ENCODE measurements around the gene STMN3. TPM values are rescaled to one million over a fixed set of nuclear protein-coding genes. Genes with fewer than 3 reads are reported as not detected.

Gene STMN3
- total RNA-seq, 4 donors from 2014 or later: 9.4 to 23.0 (median 12.0) TPM

- intact Hi-C loops (cut with DNase I; ENCODE audit: low total_unique reads): no loop called here
- 18 to 24% methylated on average over 22 of the region's 22 CpGs for WGBS, 2 donors
- H3K4me3 ChIP-seq (ENCODE audit: low read depth, poor library complexity, severe bottlenecking): peak overlapping the region; percentile 90
- TF ChIP-seq POLR2A (IDR thresholded peaks at IDR 0.05) (no peak), CTCF (IDR thresholded peaks at IDR 0.05) (no peak)
- no peak for DNase-seq (ENCODE audit: low spot score in 2 of 2)
These were observed 24.8 kb downstream of the STMN3 start for GRCh38 chr20:63628246-63628975.

GRCh38 chr20:63627751-63628245, 25.4 kb downstream of the STMN3 start:
- peak overlapping the region; percentile 90 for H3K4me3 ChIP-seq (ENCODE audit: low read depth, poor library complexity, severe bottlenecking)
- intact Hi-C loops (cut with DNase I; ENCODE audit: low total_unique reads): no loop called here
- DNase-seq (ENCODE audit: low spot score in 2 of 2): no peak
- no peak for TF ChIP-seq POLR2A (IDR thresholded peaks at IDR 0.05)
- no peak for TF ChIP-seq CTCF (IDR thresholded peaks at IDR 0.05)
- 4 to 15% methylated on average over 8 to 25 of the region's 28 CpGs for whole genome bisulfite sequencing, 2 donors

- H3K4me3 ChIP-seq (ENCODE audit: low read depth, poor library complexity, severe bottlenecking): peak overlapping the region; percentile 90
- TF ChIP-seq POLR2A (IDR thresholded peaks at IDR 0.05) (no peak), CTCF (IDR thresholded peaks at IDR 0.05) (peak in 1 of 3 donors; percentile 53)
- intact Hi-C loops (cut with DNase I; ENCODE audit: low total_unique reads): no loop called here
- peak; percentile 92 to 99 for DNase-seq (ENCODE audit: low spot score in 2 of 2)
- WGBS, 2 donors: 0 to 1% methylated on average over 15 to 40 of the region's 68 CpGs
These were observed 26.0 kb downstream of the STMN3 start for GRCh38 chr20:63627129-63627750.

- intact Hi-C loops (cut with DNase I; ENCODE audit: low total_unique reads): no loop called here
These were observed 26.6 kb downstream of the STMN3 start, which contains the start of gene GMEB2 for GRCh38 chr20:63626424-63627128. TSS of gene GMEB2 (minus strand) at chr20:63627101. CDS start at chr20:63619397, 7,704 bp downstream.

More at GRCh38 chr20:63626424-63627128, 26.6 kb downstream of the STMN3 start, which contains the start of gene GMEB2:
- H3K4me3 ChIP-seq (ENCODE audit: low read depth, poor library complexity, severe bottlenecking): peak within 1 kb of the TSS; percentile 90
- 0% methylated on average over 6 to 35 of the region's 114 CpGs for WGBS, 2 donors
- peak; percentile 47 to 94 for DNase-seq (ENCODE audit: low spot score in 2 of 2)
- TF ChIP-seq POLR2A (IDR thresholded peaks at IDR 0.05) (no peak), CTCF (IDR thresholded peaks at IDR 0.05) (no peak)

Measured in lower leg skin (tissue), 4 donors.